ENCODE data around the gene UBE2E2.

UBE2E2 gene

DNA sequence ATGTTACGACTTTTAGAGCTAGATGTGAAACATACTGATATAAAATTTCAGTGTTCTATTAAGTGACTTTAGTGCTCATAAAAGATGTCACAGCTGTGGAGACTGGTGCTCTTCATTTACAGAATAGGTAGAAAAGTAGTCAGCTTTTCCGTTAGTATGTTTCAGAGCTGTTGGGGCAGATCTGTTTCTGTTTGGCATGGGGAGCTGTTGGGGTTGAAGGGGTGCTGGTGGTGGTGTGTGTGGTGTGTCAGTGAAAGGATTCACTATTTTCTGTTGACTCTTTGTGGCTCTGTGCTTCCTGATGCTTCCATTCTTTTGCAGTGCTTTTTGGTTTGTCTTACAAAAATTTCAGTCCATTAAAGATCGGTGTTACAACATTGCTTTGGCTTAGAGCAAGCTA is 3.2 kb downstream of the UBE2E2 start:
- no peaks in the 10 kb centered on the region for H3K9me3 ChIP-seq (ENCODE audit: insufficient read depth, low read length)
- H3K36me3 ChIP-seq (ENCODE audit: insufficient read depth, insufficient read length, low read length) = peaks cover 9% of the 10 kb centered on the region
- H3K9ac ChIP-seq (ENCODE audit: insufficient read length, low read depth) = peak overlapping the region; percentile 8
- no peak for DNase-seq (ENCODE audit: low read depth, low spot score)
- TF ChIP-seq YY1 (IDR thresholded peaks at IDR 0.05; ENCODE audit: insufficient read depth, insufficient read length) = no peak
- no peak for TF ChIP-seq SUZ12 (IDR thresholded peaks at IDR 0.05; ENCODE audit: extremely low read depth, insufficient read depth, insufficient read length)
- no peak overlapping the region for H3K4me3 ChIP-seq (ENCODE audit: insufficient read length, low read depth)
- H3K4me1 ChIP-seq (ENCODE audit: insufficient read depth, insufficient read length) = peaks cover 5% of the 10 kb centered on the region
- H3K27me3 ChIP-seq (ENCODE audit: insufficient read depth, insufficient read length) = peaks cover 15% of the 10 kb centered on the region

DNA sequence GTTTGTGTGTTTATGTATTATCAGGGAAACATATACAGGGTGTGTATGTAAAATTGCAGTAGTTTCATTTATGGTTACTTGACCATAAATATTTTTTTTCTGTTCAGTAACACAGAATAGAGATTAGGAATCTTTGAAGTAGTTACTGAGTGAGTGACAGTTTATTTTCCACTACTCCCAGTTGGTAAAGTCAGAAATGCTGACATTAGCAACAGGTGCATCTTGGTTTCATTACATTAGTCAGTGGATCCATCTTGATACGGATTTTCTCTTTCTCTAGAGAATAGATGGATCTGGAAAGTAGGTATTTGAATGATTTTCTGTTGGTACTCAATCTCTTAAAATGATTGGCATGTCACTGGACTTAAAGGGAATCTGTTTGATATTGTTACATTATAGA is 6.0 kb downstream of the UBE2E2 start:
- peaks cover 13% of the 10 kb centered on the region for H3K36me3 ChIP-seq (ENCODE audit: insufficient read depth, insufficient read length, low read length)
- H3K4me1 ChIP-seq (ENCODE audit: insufficient read depth, insufficient read length) = no peaks in the 10 kb centered on the region
- no peaks in the 10 kb centered on the region for H3K27me3 ChIP-seq (ENCODE audit: insufficient read depth, insufficient read length)
- H3K9me3 ChIP-seq (ENCODE audit: insufficient read depth, low read length) = no peaks in the 10 kb centered on the region
- no peak overlapping the region for H3K4me3 ChIP-seq (ENCODE audit: insufficient read length, low read depth)
- DNase-seq (ENCODE audit: low read depth, low spot score) = no peak
- no peak for TF ChIP-seq SUZ12 (IDR thresholded peaks at IDR 0.05; ENCODE audit: extremely low read depth, insufficient read depth, insufficient read length)
- TF ChIP-seq ZNF274 (IDR thresholded peaks at IDR 0.05; ENCODE audit: low read depth, low read length) = no peak
- TF ChIP-seq YY1 (IDR thresholded peaks at IDR 0.05; ENCODE audit: insufficient read depth, insufficient read length) = no peak
- no peak overlapping the region for H3K9ac ChIP-seq (ENCODE audit: insufficient read length, low read depth)

DNA sequence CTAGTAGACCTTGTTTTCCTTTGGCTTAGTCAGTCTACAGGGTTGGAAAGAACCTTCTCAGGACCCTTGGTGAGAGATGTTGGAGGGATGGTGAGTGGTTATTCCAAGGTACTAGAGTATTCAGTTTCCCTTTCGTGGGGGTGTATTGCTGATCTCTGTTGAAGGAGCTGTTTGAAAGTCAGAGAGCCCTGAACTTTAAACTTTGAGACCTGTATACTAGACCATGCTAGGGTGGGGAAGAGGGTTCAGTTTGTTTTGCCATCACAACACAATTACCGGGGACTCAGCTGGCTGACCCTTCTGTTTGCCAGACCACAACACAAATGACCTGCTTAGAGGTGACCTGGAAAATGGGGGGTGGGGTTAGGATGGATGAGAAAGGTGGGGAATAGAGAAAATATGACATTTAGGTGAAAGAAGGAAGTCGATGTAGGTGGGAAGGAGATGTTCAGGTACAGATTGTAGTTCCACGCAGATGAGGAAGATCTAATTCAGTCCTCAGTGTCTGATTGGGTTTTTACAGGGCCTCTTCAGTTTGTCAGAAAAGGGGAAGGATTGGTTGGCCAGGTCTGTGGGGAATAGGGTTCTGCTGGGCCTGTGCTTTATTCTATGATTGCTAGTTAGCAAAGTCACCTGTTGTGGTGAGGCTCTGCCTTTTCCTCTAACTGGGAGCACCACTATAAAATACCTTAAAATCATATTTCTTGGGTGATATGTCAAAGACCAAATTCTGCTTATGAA is 6.8 kb downstream of the UBE2E2 start:
- TF ChIP-seq ZNF274 (IDR thresholded peaks at IDR 0.05; ENCODE audit: low read depth, low read length) (no peak), YY1 (IDR thresholded peaks at IDR 0.05; ENCODE audit: insufficient read depth, insufficient read length) (no peak), SUZ12 (IDR thresholded peaks at IDR 0.05; ENCODE audit: extremely low read depth, insufficient read depth, insufficient read length) (no peak)
- Histone ChIP-seq H3K4me1 (ENCODE audit: insufficient read depth, insufficient read length) (no peaks in the 10 kb centered on the region), H3K36me3 (ENCODE audit: insufficient read depth, insufficient read length, low read length) (peaks cover 13% of the 10 kb centered on the region), H3K27me3 (ENCODE audit: insufficient read depth, insufficient read length) (no peaks in the 10 kb centered on the region), H3K9me3 (ENCODE audit: insufficient read depth, low read length) (no peaks in the 10 kb centered on the region), H3K9ac (ENCODE audit: insufficient read length, low read depth) (no peak overlapping the region), H3K4me3 (ENCODE audit: insufficient read length, low read depth) (no peak overlapping the region)
- DNase-seq (ENCODE audit: low read depth, low spot score) = no peak

DNA sequence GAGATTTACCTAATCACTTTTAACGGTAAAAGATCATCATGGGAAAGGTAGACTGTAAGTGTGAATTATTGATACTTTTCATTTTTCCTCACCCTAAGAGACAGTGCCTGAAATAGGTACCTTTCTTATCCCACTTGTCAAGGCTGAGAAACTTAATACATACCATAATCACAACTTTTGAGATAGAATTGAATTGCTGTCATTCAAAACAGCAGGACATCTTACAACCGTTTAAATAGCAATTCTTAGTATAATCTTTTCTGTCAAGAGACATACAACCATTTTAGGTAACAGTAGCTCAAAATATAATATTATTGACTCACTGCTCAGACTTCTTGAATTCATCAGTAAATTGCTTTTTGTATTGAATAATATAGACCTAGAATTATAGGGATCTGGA is 10.7 kb downstream of the UBE2E2 start:
- TF ChIP-seq ZNF274 (IDR thresholded peaks at IDR 0.05; ENCODE audit: low read depth, low read length) (no peak), SUZ12 (IDR thresholded peaks at IDR 0.05; ENCODE audit: extremely low read depth, insufficient read depth, insufficient read length) (no peak), YY1 (IDR thresholded peaks at IDR 0.05; ENCODE audit: insufficient read depth, insufficient read length) (no peak)
- no peak for DNase-seq (ENCODE audit: low read depth, low spot score)
- Histone ChIP-seq H3K4me3 (ENCODE audit: insufficient read length, low read depth) (no peak overlapping the region), H3K4me1 (ENCODE audit: insufficient read depth, insufficient read length) (no peaks in the 10 kb centered on the region), H3K27me3 (ENCODE audit: insufficient read depth, insufficient read length) (no peaks in the 10 kb centered on the region), H3K36me3 (ENCODE audit: insufficient read depth, insufficient read length, low read length) (peaks cover 13% of the 10 kb centered on the region), H3K9ac (ENCODE audit: insufficient read length, low read depth) (no peak overlapping the region), H3K9me3 (ENCODE audit: insufficient read depth, low read length) (no peaks in the 10 kb centered on the region)

GRCh38 chr3:23217872-23218554 is 14.9 kb downstream of the UBE2E2 start:
- no peaks in the 10 kb centered on the region for H3K27me3 ChIP-seq (ENCODE audit: insufficient read depth, insufficient read length)
- no peaks in the 10 kb centered on the region for H3K36me3 ChIP-seq (ENCODE audit: insufficient read depth, insufficient read length, low read length)
- TF ChIP-seq ZNF274 (IDR thresholded peaks at IDR 0.05; ENCODE audit: low read depth, low read length) = no peak
- no peak for TF ChIP-seq SUZ12 (IDR thresholded peaks at IDR 0.05; ENCODE audit: extremely low read depth, insufficient read depth, insufficient read length)
- TF ChIP-seq YY1 (IDR thresholded peaks at IDR 0.05; ENCODE audit: insufficient read depth, insufficient read length) = no peak
- H3K4me3 ChIP-seq (ENCODE audit: insufficient read length, low read depth) = no peak overlapping the region
- no peaks in the 10 kb centered on the region for H3K9me3 ChIP-seq (ENCODE audit: insufficient read depth, low read length)
- H3K4me1 ChIP-seq (ENCODE audit: insufficient read depth, insufficient read length) = no peaks in the 10 kb centered on the region
- DNase-seq (ENCODE audit: low read depth, low spot score) = no peak
- no peak overlapping the region for H3K9ac ChIP-seq (ENCODE audit: insufficient read length, low read depth)

- no peak overlapping the region for H3K4me3 ChIP-seq (ENCODE audit: insufficient read length, low read depth)
- no peaks in the 10 kb centered on the region for H3K4me1 ChIP-seq (ENCODE audit: insufficient read depth, insufficient read length)
- DNase-seq (ENCODE audit: low read depth, low spot score) = no peak
- H3K27me3 ChIP-seq (ENCODE audit: insufficient read depth, insufficient read length) = no peaks in the 10 kb centered on the region
- no peak overlapping the region for H3K9ac ChIP-seq (ENCODE audit: insufficient read length, low read depth)
- H3K36me3 ChIP-seq (ENCODE audit: insufficient read depth, insufficient read length, low read length) = no peaks in the 10 kb centered on the region
- TF ChIP-seq YY1 (IDR thresholded peaks at IDR 0.05; ENCODE audit: insufficient read depth, insufficient read length) = no peak
- no peak for TF ChIP-seq SUZ12 (IDR thresholded peaks at IDR 0.05; ENCODE audit: extremely low read depth, insufficient read depth, insufficient read length)
- TF ChIP-seq ZNF274 (IDR thresholded peaks at IDR 0.05; ENCODE audit: low read depth, low read length) = no peak
- no peaks in the 10 kb centered on the region for H3K9me3 ChIP-seq (ENCODE audit: insufficient read depth, low read length)
Observed at GRCh38 chr3:23219117-23219516, 16.0 kb downstream of the UBE2E2 start.

DNA sequence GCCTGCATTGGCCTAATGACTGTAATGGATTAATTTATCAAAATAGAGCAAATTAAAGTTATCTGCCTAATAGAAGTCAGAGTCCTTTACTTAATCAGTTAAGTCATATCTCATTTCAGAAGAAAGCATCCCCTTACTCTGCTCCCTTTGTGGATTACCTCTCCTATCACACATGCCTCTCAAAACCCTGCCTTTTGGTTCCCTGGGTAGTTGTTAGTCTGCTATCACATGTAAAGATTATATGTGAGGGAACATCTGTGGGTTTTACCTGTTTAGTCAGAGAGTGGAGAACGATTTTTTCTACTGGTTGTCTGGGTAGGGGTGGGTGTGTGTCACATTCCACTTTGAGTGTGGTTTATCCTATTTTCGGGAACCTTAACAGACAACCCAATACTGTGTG is 16.4 kb downstream of the UBE2E2 start:
- Histone ChIP-seq H3K9ac (ENCODE audit: insufficient read length, low read depth) (no peak overlapping the region), H3K27me3 (ENCODE audit: insufficient read depth, insufficient read length) (no peaks in the 10 kb centered on the region), H3K4me1 (ENCODE audit: insufficient read depth, insufficient read length) (no peaks in the 10 kb centered on the region), H3K4me3 (ENCODE audit: insufficient read length, low read depth) (no peak overlapping the region), H3K36me3 (ENCODE audit: insufficient read depth, insufficient read length, low read length) (no peaks in the 10 kb centered on the region), H3K9me3 (ENCODE audit: insufficient read depth, low read length) (no peaks in the 10 kb centered on the region)
- no peak for DNase-seq (ENCODE audit: low read depth, low spot score)
- TF ChIP-seq ZNF274 (IDR thresholded peaks at IDR 0.05; ENCODE audit: low read depth, low read length) (no peak), YY1 (IDR thresholded peaks at IDR 0.05; ENCODE audit: insufficient read depth, insufficient read length) (no peak), SUZ12 (IDR thresholded peaks at IDR 0.05; ENCODE audit: extremely low read depth, insufficient read depth, insufficient read length) (no peak)

Data from NT2/D1 (cell line).